Thymus (tissue), 11 donors: Measurements from ENCODE around the gene DNPEP. TPM values are rescaled to one million over a fixed set of nuclear protein-coding genes. Genes with fewer than 3 reads are reported as not detected.

ENCODE experiments used
- DNase-seq, 9 donors: peaks; one replicate each; pipeline ENCODE4 v3.0.0-alpha.2; 2013; ENCODE audit warnings: low spot score in 9 of 9, low read depth in 6 of 9, missing footprints in 1 of 9
- H3K27ac ChIP-seq, 2 donors: one replicate each; pipeline ENCODE4 v1.5.1; 2013; ENCODE audit warnings: control low read depth in 1 of 2, low read depth in 1 of 2, low read length in 1 of 2, mild to moderate bottlenecking in 1 of 2, moderate library complexity in 1 of 2
- H3K27me3 ChIP-seq, 2 donors: one replicate each; pipeline ENCODE4 v1.5.1; 2013; ENCODE audit warnings: low read length in 1 of 2; ENCODE audit not compliant: control insufficient read depth in 2 of 2, insufficient read depth in 1 of 2
- H3K36me3 ChIP-seq, 2 donors: one replicate each; pipeline ENCODE4 v1.5.1; 2013; ENCODE audit warnings: low read length in 1 of 2, mild to moderate bottlenecking in 1 of 2, moderate library complexity in 1 of 2; ENCODE audit not compliant: control insufficient read depth in 2 of 2, insufficient read depth in 2 of 2
- H3K4me1 ChIP-seq, 2 donors: one replicate each; pipeline ENCODE4 v1.5.1; 2013; ENCODE audit warnings: low read length in 2 of 2; ENCODE audit not compliant: control insufficient read depth in 2 of 2, insufficient read depth in 2 of 2
- H3K4me3 ChIP-seq, 2 donors: one replicate each; pipeline ENCODE4 v1.5.1; 2013; ENCODE audit warnings: low read length in 2 of 2, control low read depth in 1 of 2, mild to moderate bottlenecking in 1 of 2
- H3K9me3 ChIP-seq, 2 donors: one replicate each; pipeline ENCODE4 v1.5.1; 2013; ENCODE audit warnings: low read length in 1 of 2, mild to moderate bottlenecking in 1 of 2; ENCODE audit not compliant: control insufficient read depth in 2 of 2, insufficient read depth in 1 of 2
- WGBS: extraction: QIAGEN DNeasy Blood & Tissue Kit; methylation state at CpG from one replicate; pipeline ENCODE4 v1.1.7; 2013; 5-methylcytosine and 5-hydroxymethylcytosine counted together
- polyA plus RNA-seq: library from polyadenylated mRNA; stranded (reverse); fragments of 200-250 nt; gene quantifications from one replicate; pipeline ENCODE4 v1.2.3, GENCODE V29; 2013
- total RNA-seq: library from RNA; stranded (reverse); fragments of 120-200 nt; gene quantifications from one replicate; pipeline ENCODE4 v1.2.4, GENCODE V29; 2013
- donor health status: healthy.

Gene DNPEP
- total and polyA plus RNA-seq, 2 donors, result 33.6 to 105 TPM

DNA sequence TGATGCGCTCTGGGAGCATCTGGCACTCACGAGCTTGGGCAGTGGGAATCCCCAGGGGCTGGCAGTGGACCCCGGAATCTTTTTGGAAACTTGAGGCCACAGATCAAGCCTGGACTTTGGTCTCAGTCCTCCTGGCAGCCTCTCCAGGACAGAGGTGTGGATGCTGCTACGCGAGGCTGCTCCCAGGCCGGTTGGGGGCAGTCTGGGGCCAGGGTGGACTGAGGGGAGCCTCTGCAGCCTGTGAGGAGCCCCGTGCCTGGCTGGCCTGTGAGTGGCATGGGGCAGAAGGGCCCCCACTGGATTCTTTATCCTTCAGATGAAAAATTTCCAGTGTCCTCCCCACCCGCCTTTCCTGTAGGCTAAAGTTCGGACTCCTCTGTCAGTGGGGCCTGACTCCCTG, 17.7 kb upstream of the DNPEP start:
- peaks cover 0 to under 1% of the 10 kb centered on the region in 2 donors for H3K4me1 ChIP-seq
- no peak overlapping the region for H3K27ac ChIP-seq
- no peaks in the 10 kb centered on the region for H3K9me3 ChIP-seq
- no peaks in the 10 kb centered on the region for H3K36me3 ChIP-seq
- peaks cover 0 to 33% of the 10 kb centered on the region in 2 donors for H3K27me3 ChIP-seq
- DNase-seq, result no peak
- 85% methylated on average over 9 of the region's 9 CpGs for WGBS
- no peak overlapping the region for H3K4me3 ChIP-seq

DNA sequence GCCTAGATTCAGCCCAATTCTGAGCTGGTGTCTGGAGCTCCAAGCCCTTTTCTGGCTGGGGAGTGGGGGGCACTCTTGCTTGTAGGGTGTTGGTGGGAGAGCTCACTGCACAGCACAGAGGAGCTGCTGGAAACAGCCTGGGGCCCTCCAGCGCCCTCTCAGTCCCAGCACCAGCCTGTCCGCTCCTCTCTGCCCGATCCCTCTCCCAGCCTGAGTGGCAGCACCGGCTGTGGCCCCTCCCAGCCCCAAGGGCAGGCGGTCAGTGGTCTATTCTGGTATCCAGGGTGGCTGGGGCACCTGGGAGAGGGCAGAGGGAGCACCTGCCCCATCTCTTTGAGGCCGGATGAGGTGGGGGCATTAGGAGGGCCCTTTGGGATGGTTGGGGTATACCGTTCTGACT, 17.2 kb upstream of the DNPEP start:
- H3K4me1 ChIP-seq, result peaks cover 0 to 2% of the 10 kb centered on the region in 2 donors
- H3K9me3 ChIP-seq, result no peaks in the 10 kb centered on the region
- no peak overlapping the region for H3K4me3 ChIP-seq
- no peak overlapping the region for H3K27ac ChIP-seq
- H3K36me3 ChIP-seq, result no peaks in the 10 kb centered on the region
- 92% methylated on average over 7 of the region's 7 CpGs for WGBS
- no peak for DNase-seq
- H3K27me3 ChIP-seq, result peaks cover 0 to 33% of the 10 kb centered on the region in 2 donors

DNA sequence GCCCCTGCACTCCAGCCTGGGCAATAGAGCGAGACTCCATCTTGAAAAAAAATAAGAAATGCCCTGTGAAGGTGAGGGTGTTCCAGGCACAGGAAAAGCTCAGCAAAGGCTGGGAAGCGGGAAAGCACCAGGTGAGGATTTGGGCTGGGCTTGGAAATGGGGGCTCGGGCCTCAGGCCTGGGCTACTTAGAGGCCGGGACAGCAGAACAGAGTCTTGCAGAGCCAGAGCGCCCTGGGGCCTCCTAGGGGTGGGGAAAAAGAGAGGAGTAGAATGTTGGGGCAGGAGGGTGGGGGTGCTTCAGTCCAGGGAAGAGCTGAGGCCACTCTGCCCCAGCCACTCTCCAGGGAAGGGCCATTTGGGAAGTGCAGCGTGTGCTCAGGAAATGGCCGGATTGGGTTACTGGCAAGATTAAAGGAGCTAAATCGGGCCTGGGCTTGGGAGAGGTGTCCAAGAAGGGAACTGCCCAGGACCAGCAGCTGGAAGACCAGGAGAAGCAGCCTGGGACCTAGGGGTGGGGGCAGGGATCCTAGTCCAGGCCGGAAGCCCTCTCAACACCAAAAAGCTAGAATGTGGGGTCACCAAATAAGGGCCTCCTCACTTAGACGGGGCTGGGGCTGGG, 16.7 kb upstream of the DNPEP start:
- peaks cover 0 to 2% of the 10 kb centered on the region in 2 donors for H3K4me1 ChIP-seq
- 95% methylated on average over 10 of the region's 10 CpGs for WGBS
- no peak overlapping the region for H3K4me3 ChIP-seq
- no peaks in the 10 kb centered on the region for H3K36me3 ChIP-seq
- H3K27ac ChIP-seq, result no peak overlapping the region
- peaks cover 0 to 29% of the 10 kb centered on the region in 2 donors for H3K27me3 ChIP-seq
- no peaks in the 10 kb centered on the region for H3K9me3 ChIP-seq
- no peak for DNase-seq

GRCh38 chr2:219403861-219404260, 16.1 kb upstream of the DNPEP start:
- Histone ChIP-seq H3K4me3 (no peak overlapping the region), H3K4me1 (peaks cover 0 to 2% of the 10 kb centered on the region in 2 donors), H3K27ac (no peak overlapping the region), H3K9me3 (no peaks in the 10 kb centered on the region), H3K36me3 (no peaks in the 10 kb centered on the region), H3K27me3 (peaks cover 0 to 27% of the 10 kb centered on the region in 2 donors)
- no peak for DNase-seq
- 97% methylated on average over 9 of the region's 9 CpGs for WGBS

DNA sequence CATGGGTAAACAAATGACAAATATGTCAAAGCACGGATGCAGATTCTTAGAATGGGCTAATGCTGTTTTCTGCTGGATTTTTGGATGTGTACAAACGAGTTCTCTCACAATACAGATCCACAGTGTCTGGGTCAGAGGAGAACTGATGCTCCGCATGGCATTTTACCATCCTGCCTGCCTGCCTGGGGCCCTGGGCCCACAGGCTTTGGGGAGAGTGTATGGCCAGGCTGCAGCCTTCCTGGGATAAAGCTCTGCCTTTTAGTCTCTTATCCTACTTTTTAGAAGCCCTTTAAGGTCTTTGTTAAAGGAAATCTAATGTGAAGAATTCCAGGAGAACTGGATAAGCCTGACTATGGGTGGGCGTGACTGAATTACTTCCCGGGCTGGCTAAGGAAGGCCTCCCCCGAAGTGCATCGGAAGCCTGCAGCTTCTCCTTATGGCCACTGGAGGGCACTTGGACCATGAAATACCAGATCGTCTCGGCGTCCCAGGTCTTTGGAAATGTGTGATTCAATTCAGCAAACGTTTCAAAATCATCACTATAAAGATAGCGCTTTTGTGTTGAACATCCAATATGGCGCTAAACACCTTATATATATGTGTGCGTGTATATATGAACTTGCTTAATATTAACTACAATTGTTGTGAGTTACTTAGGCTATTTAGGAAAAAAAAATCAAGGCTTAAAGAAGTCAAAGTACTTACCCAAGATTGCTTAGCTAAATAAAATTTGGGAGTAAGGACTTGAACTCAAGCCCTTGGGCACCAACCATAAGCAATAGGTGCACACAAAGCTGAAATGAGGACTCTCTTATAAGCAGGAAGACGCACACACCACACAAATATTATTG, 15.2 kb upstream of the DNPEP start:
- Histone ChIP-seq H3K9me3 (no peaks in the 10 kb centered on the region), H3K4me1 (peaks cover 0 to 2% of the 10 kb centered on the region in 2 donors), H3K27me3 (peaks cover 0 to 21% of the 10 kb centered on the region in 2 donors), H3K36me3 (no peaks in the 10 kb centered on the region), H3K27ac (no peak overlapping the region), H3K4me3 (no peak overlapping the region)
- peak in 7 of 9 donors; percentile 23 to 74 (median 45) for DNase-seq
- 23% methylated on average over 15 of the region's 15 CpGs for WGBS

GRCh38 chr2:219401606-219402005, 13.9 kb upstream of the DNPEP start:
- peaks cover 0 to 6% of the 10 kb centered on the region in 2 donors for H3K4me1 ChIP-seq
- WGBS, result 97% methylated on average over 8 of the region's 8 CpGs
- no peak overlapping the region for H3K4me3 ChIP-seq
- H3K27me3 ChIP-seq, result peaks cover 0 to 21% of the 10 kb centered on the region in 2 donors
- no peaks in the 10 kb centered on the region for H3K36me3 ChIP-seq
- H3K27ac ChIP-seq, result no peak overlapping the region
- DNase-seq, result no peak
- H3K9me3 ChIP-seq, result no peaks in the 10 kb centered on the region

GRCh38 chr2:219400562-219400961, 12.8 kb upstream of the DNPEP start:
- no peak for DNase-seq
- WGBS, result 76% methylated on average over 6 of the region's 6 CpGs
- H3K27ac ChIP-seq, result no peak overlapping the region
- no peaks in the 10 kb centered on the region for H3K36me3 ChIP-seq
- H3K9me3 ChIP-seq, result no peaks in the 10 kb centered on the region
- peaks cover 0 to 6% of the 10 kb centered on the region in 2 donors for H3K4me1 ChIP-seq
- no peak overlapping the region for H3K4me3 ChIP-seq
- peaks cover 0 to 19% of the 10 kb centered on the region in 2 donors for H3K27me3 ChIP-seq

DNA sequence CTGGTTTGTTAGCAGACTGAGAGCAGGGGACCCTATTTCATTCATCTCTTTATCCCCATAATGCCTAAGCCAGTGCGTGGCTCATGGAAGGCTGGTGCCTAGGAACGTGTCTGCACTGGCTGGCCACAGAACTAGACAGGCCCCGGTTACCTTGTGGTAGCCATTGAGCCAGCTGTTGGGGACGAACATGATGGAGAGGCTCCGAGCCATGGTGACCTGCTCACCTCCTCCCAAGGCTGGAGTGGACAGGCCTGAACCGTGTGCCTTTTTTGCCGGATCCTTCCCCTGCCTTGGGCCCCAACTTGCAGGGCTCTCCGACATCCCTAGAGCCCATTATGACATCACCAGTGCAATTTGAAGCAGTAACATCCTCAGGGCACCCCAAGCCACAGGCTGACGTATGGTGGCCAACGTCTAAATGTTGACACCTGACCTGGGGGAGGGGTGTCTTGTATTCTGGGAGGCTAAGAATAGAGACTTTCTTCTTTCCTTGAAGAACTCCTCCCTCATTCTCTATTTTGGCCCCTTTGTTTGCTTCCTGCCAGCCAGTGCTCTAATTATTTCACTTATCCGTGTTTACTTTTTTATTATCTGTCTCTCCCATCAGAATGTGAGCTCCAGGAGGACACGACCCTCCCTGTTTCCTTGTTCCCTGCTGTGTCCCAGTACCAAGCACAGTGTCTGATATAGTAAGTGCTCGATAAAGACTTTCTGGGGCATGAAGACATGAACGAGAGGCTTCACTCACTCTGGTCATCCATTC, 12.2 kb upstream of the DNPEP start:
- Histone ChIP-seq H3K36me3 (no peaks in the 10 kb centered on the region), H3K4me1 (peaks cover 0 to 6% of the 10 kb centered on the region in 2 donors), H3K27ac (no peak overlapping the region), H3K27me3 (peaks cover 0 to 14% of the 10 kb centered on the region in 2 donors), H3K4me3 (no peak overlapping the region), H3K9me3 (no peaks in the 10 kb centered on the region)
- DNase-seq, result no peak
- 84% methylated on average over 14 of the region's 14 CpGs for WGBS
